Kidney (tissue), 14 donors: ENCODE data around the gene TCP11L2. TPM values are rescaled to one million over a fixed set of nuclear protein-coding genes. Genes with fewer than 3 reads are reported as not detected.
A peak's percentile ranks its signal among the peaks of the same experiment; 100 is the strongest.

Experiments
- DNase-seq, 5 donors: peaks; one replicate each; pipeline ENCODE4 v3.0.0-alpha.2; 2013 to 2020
- FAIRE-seq: peaks from 2 replicates; lab custom pipeline; 2012; peaks lifted over from hg19 to GRCh38; lab: Jason Lieb, UNC
- H3K27ac ChIP-seq, 2 donors: one replicate each; pipeline ENCODE4 v1.7.0; 2013; ENCODE audit warnings: low read depth in 2 of 2, low read length in 2 of 2, inconsistent platforms in 1 of 2
- H3K27me3 ChIP-seq: one replicate; pipeline ENCODE4 v1.7.1; 2013; ENCODE audit warnings: low read length, inconsistent platforms; ENCODE audit not compliant: control insufficient read depth, insufficient read depth
- H3K36me3 ChIP-seq, 3 donors: one replicate each; pipeline versions ENCODE4 v1.7.0 to v1.7.1; 2013; ENCODE audit warnings: low read length in 3 of 3, control low read depth in 1 of 3, inconsistent platforms in 1 of 3; ENCODE audit not compliant: insufficient read depth in 3 of 3, control insufficient read depth in 2 of 3
- H3K4me1 ChIP-seq, 3 donors: one replicate each; pipeline versions ENCODE4 v1.7.0 to v1.7.1; 2013; ENCODE audit warnings: low read length in 3 of 3, inconsistent platforms in 1 of 3, low read depth in 1 of 3; ENCODE audit not compliant: control insufficient read depth in 2 of 3, insufficient read depth in 2 of 3
- H3K4me3 ChIP-seq, 3 donors: one replicate each; pipeline versions ENCODE4 v1.7.0 to v1.8.1; 2013; ENCODE audit warnings: low read length in 3 of 3, control low read depth in 1 of 3, inconsistent platforms in 1 of 3
- H3K9ac ChIP-seq, 3 donors: one replicate each; pipeline versions ENCODE4 v1.7.0 to v1.7.1; 2013; ENCODE audit warnings: low read length in 3 of 3, control low read depth in 1 of 3, inconsistent platforms in 1 of 3
- H3K9me3 ChIP-seq, 3 donors: one replicate each; pipeline versions ENCODE4 v1.7.0 to v1.7.1; 2013; ENCODE audit warnings: low read length in 3 of 3, control low read depth in 1 of 3, inconsistent platforms in 1 of 3; ENCODE audit not compliant: control insufficient read depth in 2 of 3, insufficient read depth in 1 of 3
- CTCF ChIP-seq: IDR thresholded peaks from 3 replicates; pipeline ENCODE4 v1.5.1; 2012; ENCODE audit warnings: mild to moderate bottlenecking, moderate library complexity, borderline replicate concordance; ENCODE audit not compliant: insufficient read depth; ENCODE audit errors: extremely low read depth
- intact Hi-C: fragments of 100-400 bp; cut with DNase I; formaldehyde crosslinking; loops from one replicate; pipeline ENCODE4 v1.11.1; 2022
- polyA plus RNA-seq: library from polyadenylated mRNA; stranded (reverse); fragments of 350-450 nt; fragmentation: Illumina TruSeq; extraction: RNeasy Lipid Tissue Mini Kit (QIAGEN cat#74804); gene quantifications from one replicate; pipeline ENCODE4 v1.2.3, GENCODE V29; 2014; ENCODE audit warnings: low read depth, low replicate concordance; ENCODE audit not compliant: insufficient read depth
- total RNA-seq: library from RNA; stranded (reverse); fragmentation: NEBNext Ultra II Directional; extraction: Animal tissue kit (Norgen Biotek cat#: 25700); gene quantifications from one replicate; pipeline ENCODE4 v1.2.1, GENCODE V29; 2021
- donor health status: control.
- donor health status: control.
- donor health status: control.
- donor health status: control.
- donor health status: control.
- donor health status: DM: yes; HTN: yes; CAD: no.
- donor health status: Normal renal cell carcinoma (clear cell type).

The TCP11L2 gene
- total and polyA plus RNA-seq, 2 donors from 2014 or later, result 2.3 to 34.5 TPM

DNA sequence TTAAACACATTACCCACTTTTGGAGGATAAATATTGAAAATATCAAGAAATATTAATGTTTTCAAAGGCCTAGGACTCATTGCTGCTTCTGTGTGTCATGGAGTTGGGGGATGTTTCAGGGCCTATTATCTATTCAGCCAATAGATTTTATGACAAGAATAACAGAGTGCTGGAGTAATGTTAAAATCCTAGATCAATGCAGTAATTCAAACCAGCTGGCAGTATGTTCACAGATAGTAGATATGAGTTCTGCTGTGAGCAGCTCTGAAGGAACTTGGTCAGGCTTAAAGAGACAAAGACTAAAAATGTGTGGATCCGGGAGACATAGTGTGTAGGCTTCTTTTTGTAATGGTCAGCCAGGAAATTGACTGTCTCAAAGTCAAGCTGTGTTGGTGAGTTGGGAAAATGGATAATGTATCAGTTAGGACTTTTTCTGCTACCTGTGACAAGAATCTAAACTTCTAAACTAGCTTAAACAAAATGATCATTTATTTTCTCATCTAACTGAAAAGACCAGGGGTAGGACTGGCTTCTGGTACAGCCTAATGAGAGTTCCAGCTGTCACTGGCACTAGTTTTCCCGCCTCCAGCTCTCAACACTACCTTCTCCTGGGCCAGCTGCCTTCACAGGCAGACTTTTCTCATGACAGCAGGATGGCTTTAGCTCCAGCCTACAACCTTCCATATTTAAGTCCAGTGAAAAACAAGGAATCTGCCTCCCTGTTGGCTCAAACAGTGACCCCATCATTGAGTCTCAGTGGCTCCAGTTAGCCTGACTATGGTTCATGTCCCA is 38.7 kb downstream of the TCP11L2 start:
- FAIRE-seq (no peak), DNase-seq (no peak)
- no peak for TF ChIP-seq CTCF
- H3K9me3 ChIP-seq, result no peaks in the 10 kb centered on the region
- H3K4me1 ChIP-seq, result peaks cover 0 to 6% (median 3%) of the 10 kb centered on the region in 3 donors
- no peaks in the 10 kb centered on the region for H3K27me3 ChIP-seq
- H3K27ac ChIP-seq, result no peak overlapping the region
- H3K36me3 ChIP-seq, result peaks cover 0 to 3% (median 2%) of the 10 kb centered on the region in 3 donors
- no peak overlapping the region for H3K4me3 ChIP-seq
- no peak overlapping the region for H3K9ac ChIP-seq
- intact Hi-C loops, result no loop called here

- H3K27ac ChIP-seq, result peak overlapping the region in 1 of 2 donors; percentile 8
- H3K27me3 ChIP-seq, result no peaks in the 10 kb centered on the region
- peaks cover 0 to 6% (median 3%) of the 10 kb centered on the region in 3 donors for H3K4me1 ChIP-seq
- no peak overlapping the region for H3K4me3 ChIP-seq
- H3K9me3 ChIP-seq, result no peaks in the 10 kb centered on the region
- peak in 1 of 5 donors; percentile 86 for DNase-seq
- peak overlapping the region in 1 of 3 donors; percentile 15 for H3K9ac ChIP-seq
- FAIRE-seq, result no peak
- peaks cover 0 to 3% (median 2%) of the 10 kb centered on the region in 3 donors for H3K36me3 ChIP-seq
- intact Hi-C loops, result no loop called here
- no peak for TF ChIP-seq CTCF
Observed at GRCh38 chr12:106342397-106343213, 40.1 kb downstream of the TCP11L2 start.

DNA sequence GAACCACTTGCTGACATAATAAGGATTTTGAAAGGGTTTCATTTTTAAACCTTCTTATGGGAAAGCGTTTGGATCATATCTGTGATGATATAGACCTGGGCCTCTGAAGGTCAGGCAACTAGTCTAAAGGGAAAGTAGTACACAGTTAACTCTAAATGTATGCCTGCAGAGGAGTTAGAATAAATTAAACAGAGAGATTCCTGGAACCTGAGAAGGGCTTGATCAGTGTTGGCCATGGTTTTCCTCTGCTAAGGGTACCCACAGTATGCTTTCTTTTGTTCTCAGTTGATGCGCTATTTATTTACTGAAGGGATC is 40.6 kb downstream of the TCP11L2 start:
- Histone ChIP-seq H3K27ac (no peak overlapping the region), H3K9me3 (no peaks in the 10 kb centered on the region), H3K36me3 (peaks cover 0 to 3% (median 2%) of the 10 kb centered on the region in 3 donors), H3K27me3 (no peaks in the 10 kb centered on the region), H3K9ac (peak overlapping the region in 1 of 3 donors; percentile 15), H3K4me3 (no peak overlapping the region), H3K4me1 (peaks cover 0 to 6% (median 3%) of the 10 kb centered on the region in 3 donors)
- no peak for DNase-seq
- intact Hi-C loops, result no loop called here
- FAIRE-seq, result no peak
- TF ChIP-seq CTCF, result no peak
